ENCODE data around the gene MEPE. TPM values are rescaled to one million over a fixed set of nuclear protein-coding genes. Genes with fewer than 3 reads are reported as not detected.

Gene MEPE
- total RNA-seq, 1 experiment from 2014 or later = not detected

DNA sequence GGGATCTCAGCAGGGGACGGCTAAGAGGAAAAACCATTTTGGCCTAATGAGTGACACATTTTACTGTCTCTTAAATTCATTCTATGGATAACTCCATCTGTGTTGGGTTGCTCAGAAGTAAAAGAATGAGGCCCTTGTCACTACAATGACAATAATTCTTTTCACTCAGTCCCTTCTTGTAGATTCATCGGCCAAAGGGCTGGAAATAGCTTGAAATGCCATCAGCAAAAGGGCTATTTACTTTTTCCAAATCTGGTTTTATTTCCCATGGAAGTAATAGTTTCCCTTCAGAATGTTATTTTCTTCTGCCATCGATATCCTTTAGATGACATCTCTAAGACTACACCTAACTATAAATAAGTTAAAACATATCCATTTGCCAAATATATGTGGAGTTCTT, 7.4 kb downstream of the MEPE start:
- Histone ChIP-seq H3K27ac (ENCODE audit: low read depth, low read length) (no peak overlapping the region), H3K4me3 (replicated peaks in 1 of 2; ENCODE audit: low read depth in 1 of 2, low read length in 2 of 2) (no peak overlapping the region), H4K20me1 (ENCODE audit: insufficient read depth) (no peaks in the 10 kb centered on the region), H3K4me2 (ENCODE audit: low read length) (no peak overlapping the region), H3K27me3 (ENCODE audit: insufficient read depth, low read length) (no peaks in the 10 kb centered on the region), H3K9me2 (ENCODE audit: insufficient read depth) (no peaks in the 10 kb centered on the region), H3K4me1 (ENCODE audit: control insufficient read depth in 1 of 2, insufficient read depth in 2 of 2, low read length in 2 of 2) (0 out of 4 replicates have a peak, but pooled peaks cover 2 to 4% of the 10 kb centered on the region in 2 experiments), H3K79me2 (ENCODE audit: insufficient read depth, low read length) (no peaks in the 10 kb centered on the region), H3K9me3 (ENCODE audit: control insufficient read depth in 1 of 2, insufficient read depth in 1 of 2, low read depth in 1 of 2, low read length in 2 of 2) (no peaks in the 10 kb centered on the region), H3K9ac (ENCODE audit: low read length) (no peak overlapping the region), H3K36me3 (ENCODE audit: control insufficient read depth in 1 of 2, insufficient read depth in 2 of 2, low read length in 2 of 2) (no peaks in the 10 kb centered on the region), H2AFZ (ENCODE audit: low read depth, low read length, poor library complexity, severe bottlenecking) (no peak overlapping the region)
- RAD21 ChIA-PET (ENCODE audit: low non-redundant PET in 1 of 2, low total read pairs in 2 of 2, uncharacterized antibody in 2 of 2, unreplicated experiment in 2 of 2) = interaction anchor here in 1 of 2 experiments (1.0 kb wide), 1 partner anchor 296 kb away, joined by 3 read pairs; no protein-coding TSS in a partner anchor
- TF ChIP-seq, protein P1, sequence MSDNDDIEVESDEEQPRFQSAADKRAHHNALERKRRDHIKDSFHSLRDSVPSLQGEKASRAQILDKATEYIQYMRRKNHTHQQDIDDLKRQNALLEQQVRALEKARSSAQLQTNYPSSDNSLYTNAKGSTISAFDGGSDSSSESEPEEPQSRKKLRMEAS (IDR thresholded peaks at IDR 0.05) = no peak
- TF ChIP-seq CEBPB (IDR thresholded peaks at IDR 0.05; ENCODE audit: low read depth) = no peak
- TF ChIP-seq JUND (IDR thresholded peaks at IDR 0.05) = no peak
- TF ChIP-seq, protein P2, sequence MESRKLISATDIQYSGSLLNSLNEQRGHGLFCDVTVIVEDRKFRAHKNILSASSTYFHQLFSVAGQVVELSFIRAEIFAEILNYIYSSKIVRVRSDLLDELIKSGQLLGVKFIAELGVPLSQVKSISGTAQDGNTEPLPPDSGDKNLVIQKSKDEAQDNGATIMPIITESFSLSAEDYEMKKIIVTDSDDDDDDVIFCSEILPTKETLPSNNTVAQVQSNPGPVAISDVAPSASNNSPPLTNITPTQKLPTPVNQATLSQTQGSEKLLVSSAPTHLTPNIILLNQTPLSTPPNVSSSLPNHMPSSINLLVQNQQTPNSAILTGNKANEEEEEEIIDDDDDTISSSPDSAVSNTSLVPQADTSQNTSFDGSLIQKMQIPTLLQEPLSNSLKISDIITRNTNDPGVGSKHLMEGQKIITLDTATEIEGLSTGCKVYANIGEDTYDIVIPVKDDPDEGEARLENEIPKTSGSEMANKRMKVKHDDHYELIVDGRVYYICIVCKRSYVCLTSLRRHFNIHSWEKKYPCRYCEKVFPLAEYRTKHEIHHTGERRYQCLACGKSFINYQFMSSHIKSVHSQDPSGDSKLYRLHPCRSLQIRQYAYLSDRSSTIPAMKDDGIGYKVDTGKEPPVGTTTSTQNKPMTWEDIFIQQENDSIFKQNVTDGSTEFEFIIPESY (IDR thresholded peaks at IDR 0.05; ENCODE audit: extremely low read depth, insufficient replicate concordance, low read length) = no peak
- TF ChIP-seq SIN3A (IDR thresholded peaks at IDR 0.05; ENCODE audit: low read depth) = no peak
- DNase-seq (ENCODE audit: low read depth, low spot score) (no peak), ATAC-seq (no peak)
- CTCF ChIA-PET = interaction anchor here (1.0 to 3.4 kb wide), 6 partner anchors 9 to 295 kb away, joined by 3 to 60 read pairs (median 7); no protein-coding TSS in a partner anchor
- POLR2A ChIA-PET = no interaction called here
- intact Hi-C loops (cut with micrococcal nuclease) = no loop called here
- BruUV-seq (replicated peaks) = no TSS peak

DNA sequence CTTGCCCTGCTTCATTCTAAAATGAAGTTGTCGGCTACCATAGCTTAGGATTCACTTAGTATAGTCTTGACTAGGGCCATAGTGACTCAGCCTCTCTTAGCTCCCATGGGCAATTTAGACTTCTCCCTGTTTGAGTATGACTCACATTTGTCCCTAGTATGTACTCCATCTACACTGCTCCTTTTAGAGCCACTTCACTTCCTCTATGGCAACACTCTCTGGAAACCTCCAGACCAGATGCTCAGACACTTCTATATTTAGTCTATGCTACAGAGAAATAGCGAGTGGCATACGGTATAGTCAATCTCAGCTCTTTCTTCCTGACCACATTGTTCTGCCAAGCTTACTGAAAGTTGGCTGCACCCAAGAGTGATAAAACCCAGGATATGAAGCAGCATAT, 11.2 kb downstream of the MEPE start:
- no TSS peak for BruUV-seq (replicated peaks)
- CTCF ChIA-PET = interaction anchor here (0.6 to 1.0 kb wide), 2 partner anchors 141 to 299 kb away, joined by 3 read pairs; no protein-coding TSS in a partner anchor
- H3K9me3 ChIP-seq (ENCODE audit: control insufficient read depth in 1 of 2, insufficient read depth in 1 of 2, low read depth in 1 of 2, low read length in 2 of 2) = no peaks in the 10 kb centered on the region
- no peaks in the 10 kb centered on the region for H4K20me1 ChIP-seq (ENCODE audit: insufficient read depth)
- H3K36me3 ChIP-seq (ENCODE audit: control insufficient read depth in 1 of 2, insufficient read depth in 2 of 2, low read length in 2 of 2) = no peaks in the 10 kb centered on the region
- no peak overlapping the region for H3K4me2 ChIP-seq (ENCODE audit: low read length)
- ATAC-seq (no peak), DNase-seq (ENCODE audit: low read depth, low spot score) (no peak)
- POLR2A ChIA-PET = no interaction called here
- no peak overlapping the region for H3K4me3 ChIP-seq (replicated peaks in 1 of 2; ENCODE audit: low read depth in 1 of 2, low read length in 2 of 2)
- no peaks in the 10 kb centered on the region for H3K79me2 ChIP-seq (ENCODE audit: insufficient read depth, low read length)
- no peaks in the 10 kb centered on the region for H3K9me2 ChIP-seq (ENCODE audit: insufficient read depth)
- RAD21 ChIA-PET (ENCODE audit: low non-redundant PET in 1 of 2, low total read pairs in 2 of 2, uncharacterized antibody in 2 of 2, unreplicated experiment in 2 of 2) = no interaction called here
- no peak overlapping the region for H3K27ac ChIP-seq (ENCODE audit: low read depth, low read length)
- H3K4me1 ChIP-seq (ENCODE audit: control insufficient read depth in 1 of 2, insufficient read depth in 2 of 2, low read length in 2 of 2) = peaks cover 2 to 8% of the 10 kb centered on the region in 2 experiments; a peak in 2 of 4 replicates
- H2AFZ ChIP-seq (ENCODE audit: low read depth, low read length, poor library complexity, severe bottlenecking) = no peak overlapping the region
- no peak overlapping the region for H3K9ac ChIP-seq (ENCODE audit: low read length)
- H3K27me3 ChIP-seq (ENCODE audit: insufficient read depth, low read length) = no peaks in the 10 kb centered on the region
- intact Hi-C loops (cut with micrococcal nuclease) = no loop called here
- TF ChIP-seq POLR2AphosphoS5 (IDR thresholded peaks at IDR 0.05; ENCODE audit: low read depth, low read length) (no peak), RAD21 (IDR thresholded peaks at IDR 0.05; ENCODE audit: low read depth) (no peak), CEBPB (IDR thresholded peaks at IDR 0.05; ENCODE audit: low read depth) (no peak), SIN3A (IDR thresholded peaks at IDR 0.05; ENCODE audit: low read depth) (no peak), CBX3 (IDR thresholded peaks at IDR 0.05; ENCODE audit: low read depth) (no peak), EGR1 (IDR thresholded peaks at IDR 0.05; ENCODE audit: low read depth) (no peak), JUND (IDR thresholded peaks at IDR 0.05) (no peak)
- TF ChIP-seq, protein P3, sequence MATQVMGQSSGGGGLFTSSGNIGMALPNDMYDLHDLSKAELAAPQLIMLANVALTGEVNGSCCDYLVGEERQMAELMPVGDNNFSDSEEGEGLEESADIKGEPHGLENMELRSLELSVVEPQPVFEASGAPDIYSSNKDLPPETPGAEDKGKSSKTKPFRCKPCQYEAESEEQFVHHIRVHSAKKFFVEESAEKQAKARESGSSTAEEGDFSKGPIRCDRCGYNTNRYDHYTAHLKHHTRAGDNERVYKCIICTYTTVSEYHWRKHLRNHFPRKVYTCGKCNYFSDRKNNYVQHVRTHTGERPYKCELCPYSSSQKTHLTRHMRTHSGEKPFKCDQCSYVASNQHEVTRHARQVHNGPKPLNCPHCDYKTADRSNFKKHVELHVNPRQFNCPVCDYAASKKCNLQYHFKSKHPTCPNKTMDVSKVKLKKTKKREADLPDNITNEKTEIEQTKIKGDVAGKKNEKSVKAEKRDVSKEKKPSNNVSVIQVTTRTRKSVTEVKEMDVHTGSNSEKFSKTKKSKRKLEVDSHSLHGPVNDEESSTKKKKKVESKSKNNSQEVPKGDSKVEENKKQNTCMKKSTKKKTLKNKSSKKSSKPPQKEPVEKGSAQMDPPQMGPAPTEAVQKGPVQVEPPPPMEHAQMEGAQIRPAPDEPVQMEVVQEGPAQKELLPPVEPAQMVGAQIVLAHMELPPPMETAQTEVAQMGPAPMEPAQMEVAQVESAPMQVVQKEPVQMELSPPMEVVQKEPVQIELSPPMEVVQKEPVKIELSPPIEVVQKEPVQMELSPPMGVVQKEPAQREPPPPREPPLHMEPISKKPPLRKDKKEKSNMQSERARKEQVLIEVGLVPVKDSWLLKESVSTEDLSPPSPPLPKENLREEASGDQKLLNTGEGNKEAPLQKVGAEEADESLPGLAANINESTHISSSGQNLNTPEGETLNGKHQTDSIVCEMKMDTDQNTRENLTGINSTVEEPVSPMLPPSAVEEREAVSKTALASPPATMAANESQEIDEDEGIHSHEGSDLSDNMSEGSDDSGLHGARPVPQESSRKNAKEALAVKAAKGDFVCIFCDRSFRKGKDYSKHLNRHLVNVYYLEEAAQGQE (IDR thresholded peaks at IDR 0.05; ENCODE audit: low read depth) = no peak
- TF ChIP-seq, protein P4, sequence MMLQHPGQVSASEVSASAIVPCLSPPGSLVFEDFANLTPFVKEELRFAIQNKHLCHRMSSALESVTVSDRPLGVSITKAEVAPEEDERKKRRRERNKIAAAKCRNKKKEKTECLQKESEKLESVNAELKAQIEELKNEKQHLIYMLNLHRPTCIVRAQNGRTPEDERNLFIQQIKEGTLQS (IDR thresholded peaks at IDR 0.05) = no peak
- TF ChIP-seq, protein P1 (IDR thresholded peaks at IDR 0.05) = no peak
